ENCODE results near the gene TLE2.

TLE2 gene

GRCh38 chr19:2981898-2982297 is 47.2 kb downstream of the TLE2 start:
- no peak for DNase-seq
- H3K36me3 ChIP-seq (ENCODE audit: insufficient read depth, low read length), result no peaks in the 10 kb centered on the region
- H3K79me2 ChIP-seq (ENCODE audit: insufficient read depth, low read length), result no peaks in the 10 kb centered on the region
- H3K27me3 ChIP-seq (ENCODE audit: insufficient read depth, low read length, poor library complexity), result no peaks in the 10 kb centered on the region
- H3K4me1 ChIP-seq (ENCODE audit: insufficient read depth, low read length), result peaks cover 11% of the 10 kb centered on the region
- no peak for ATAC-seq (ENCODE audit: insufficient read depth, low read depth)
- TF ChIP-seq EZH2 (IDR thresholded peaks at IDR 0.05; ENCODE audit: borderline replicate concordance, low read depth, low read length, severe bottlenecking), result no peak
- H3K9ac ChIP-seq (ENCODE audit: low read depth, low read length), result no peak overlapping the region
- H3K4me3 ChIP-seq (ENCODE audit: low read depth in 1 of 2, low read length in 2 of 2), result no peak overlapping the region
- H4K20me1 ChIP-seq (ENCODE audit: insufficient read depth, low read length), result no peaks in the 10 kb centered on the region; the same call in 1 of the 2 replicates
- no peak overlapping the region for H2AFZ ChIP-seq (ENCODE audit: low read depth, low read length)
- no peak overlapping the region for H3K4me2 ChIP-seq (ENCODE audit: insufficient read depth, low read length)
- H3K27ac ChIP-seq (ENCODE audit: low read length), result no peak overlapping the region
- no peaks in the 10 kb centered on the region for H3K9me3 ChIP-seq (ENCODE audit: insufficient read depth, low read length, severe bottlenecking)

- no peaks in the 10 kb centered on the region for H4K20me1 ChIP-seq (ENCODE audit: insufficient read depth, low read length)
- no peaks in the 10 kb centered on the region for H3K9me3 ChIP-seq (ENCODE audit: insufficient read depth, low read length, severe bottlenecking)
- no peaks in the 10 kb centered on the region for H3K79me2 ChIP-seq (ENCODE audit: insufficient read depth, low read length)
- no peak overlapping the region for H3K4me3 ChIP-seq (ENCODE audit: low read depth in 1 of 2, low read length in 2 of 2)
- H2AFZ ChIP-seq (ENCODE audit: low read depth, low read length), result no peak overlapping the region
- no peak overlapping the region for H3K4me2 ChIP-seq (ENCODE audit: insufficient read depth, low read length)
- no peaks in the 10 kb centered on the region for H3K27me3 ChIP-seq (ENCODE audit: insufficient read depth, low read length, poor library complexity)
- H3K9ac ChIP-seq (ENCODE audit: low read depth, low read length), result no peak overlapping the region
- H3K27ac ChIP-seq (ENCODE audit: low read length), result no peak overlapping the region
- DNase-seq (no peak), ATAC-seq (ENCODE audit: insufficient read depth, low read depth) (no peak)
- no peaks in the 10 kb centered on the region for H3K36me3 ChIP-seq (ENCODE audit: insufficient read depth, low read length)
- TF ChIP-seq CTCF (IDR thresholded peaks at IDR 0.05; ENCODE audit: borderline replicate concordance, extremely low read depth, low read length, poor library complexity, severe bottlenecking) (no peak), EZH2 (IDR thresholded peaks at IDR 0.05; ENCODE audit: borderline replicate concordance, low read depth, low read length, severe bottlenecking) (no peak)
- peaks cover 18% of the 10 kb centered on the region for H3K4me1 ChIP-seq (ENCODE audit: insufficient read depth, low read length)
Observed at GRCh38 chr19:2978772-2979171, 50.3 kb downstream of the TLE2 start.

- no peak overlapping the region for H3K27ac ChIP-seq (ENCODE audit: low read length)
- peaks cover 18% of the 10 kb centered on the region for H3K4me1 ChIP-seq (ENCODE audit: insufficient read depth, low read length)
- H3K27me3 ChIP-seq (ENCODE audit: insufficient read depth, low read length, poor library complexity), result no peaks in the 10 kb centered on the region
- DNase-seq (no peak), ATAC-seq (ENCODE audit: insufficient read depth, low read depth) (no peak)
- H3K4me2 ChIP-seq (ENCODE audit: insufficient read depth, low read length), result 0 out of 2 replicates have a peak overlapping the region, but pooled peaks have one; percentile 90
- H3K9ac ChIP-seq (ENCODE audit: low read depth, low read length), result no peak overlapping the region
- H4K20me1 ChIP-seq (ENCODE audit: insufficient read depth, low read length), result no peaks in the 10 kb centered on the region
- H3K9me3 ChIP-seq (ENCODE audit: insufficient read depth, low read length, severe bottlenecking), result no peaks in the 10 kb centered on the region
- TF ChIP-seq EZH2 (IDR thresholded peaks at IDR 0.05; ENCODE audit: borderline replicate concordance, low read depth, low read length, severe bottlenecking) (no peak), CTCF (IDR thresholded peaks at IDR 0.05; ENCODE audit: borderline replicate concordance, extremely low read depth, low read length, poor library complexity, severe bottlenecking) (no peak)
- H3K79me2 ChIP-seq (ENCODE audit: insufficient read depth, low read length), result no peaks in the 10 kb centered on the region
- no peak overlapping the region for H3K4me3 ChIP-seq (ENCODE audit: low read depth in 1 of 2, low read length in 2 of 2)
- no peaks in the 10 kb centered on the region for H3K36me3 ChIP-seq (ENCODE audit: insufficient read depth, low read length)
- H2AFZ ChIP-seq (ENCODE audit: low read depth, low read length), result no peak overlapping the region
Observed at GRCh38 chr19:2978166-2978767, 50.8 kb downstream of the TLE2 start.

- DNase-seq (no peak), ATAC-seq (ENCODE audit: insufficient read depth, low read depth) (no peak)
- Histone ChIP-seq H3K4me1 (ENCODE audit: insufficient read depth, low read length) (peaks cover 18% of the 10 kb centered on the region), H2AFZ (ENCODE audit: low read depth, low read length) (peak overlapping the region; percentile 57), H3K4me2 (ENCODE audit: insufficient read depth, low read length) (peak overlapping the region; percentile 90), H3K36me3 (ENCODE audit: insufficient read depth, low read length) (no peaks in the 10 kb centered on the region), H3K27ac (ENCODE audit: low read length) (no peak overlapping the region), H3K9me3 (ENCODE audit: insufficient read depth, low read length, severe bottlenecking) (no peaks in the 10 kb centered on the region), H3K9ac (ENCODE audit: low read depth, low read length) (0 out of 2 replicates have a peak overlapping the region, but pooled peaks have one; percentile 5), H3K4me3 (ENCODE audit: low read depth in 1 of 2, low read length in 2 of 2) (peak overlapping the region in 1 of 2 experiments; percentile 53; a peak in 2 of 4 replicates), H4K20me1 (ENCODE audit: insufficient read depth, low read length) (no peaks in the 10 kb centered on the region), H3K27me3 (ENCODE audit: insufficient read depth, low read length, poor library complexity) (no peaks in the 10 kb centered on the region), H3K79me2 (ENCODE audit: insufficient read depth, low read length) (no peaks in the 10 kb centered on the region)
- no peak for TF ChIP-seq EZH2 (IDR thresholded peaks at IDR 0.05; ENCODE audit: borderline replicate concordance, low read depth, low read length, severe bottlenecking)
- no peak for TF ChIP-seq CTCF (IDR thresholded peaks at IDR 0.05; ENCODE audit: borderline replicate concordance, extremely low read depth, low read length, poor library complexity, severe bottlenecking)
Observed at GRCh38 chr19:2977746-2978138, 51.3 kb downstream of the TLE2 start.

Data from DND-41 (cell line).